ENCODE measurements around the gene MTG1. TPM values are rescaled to one million over a fixed set of nuclear protein-coding genes. Genes with fewer than 3 reads are reported as not detected.
A peak's percentile ranks its signal among the peaks of the same experiment; 100 is the strongest.

The MTG1 gene
- total RNA-seq, 2 donors from 2014 or later: 38.9 to 58.8 TPM

DNA sequence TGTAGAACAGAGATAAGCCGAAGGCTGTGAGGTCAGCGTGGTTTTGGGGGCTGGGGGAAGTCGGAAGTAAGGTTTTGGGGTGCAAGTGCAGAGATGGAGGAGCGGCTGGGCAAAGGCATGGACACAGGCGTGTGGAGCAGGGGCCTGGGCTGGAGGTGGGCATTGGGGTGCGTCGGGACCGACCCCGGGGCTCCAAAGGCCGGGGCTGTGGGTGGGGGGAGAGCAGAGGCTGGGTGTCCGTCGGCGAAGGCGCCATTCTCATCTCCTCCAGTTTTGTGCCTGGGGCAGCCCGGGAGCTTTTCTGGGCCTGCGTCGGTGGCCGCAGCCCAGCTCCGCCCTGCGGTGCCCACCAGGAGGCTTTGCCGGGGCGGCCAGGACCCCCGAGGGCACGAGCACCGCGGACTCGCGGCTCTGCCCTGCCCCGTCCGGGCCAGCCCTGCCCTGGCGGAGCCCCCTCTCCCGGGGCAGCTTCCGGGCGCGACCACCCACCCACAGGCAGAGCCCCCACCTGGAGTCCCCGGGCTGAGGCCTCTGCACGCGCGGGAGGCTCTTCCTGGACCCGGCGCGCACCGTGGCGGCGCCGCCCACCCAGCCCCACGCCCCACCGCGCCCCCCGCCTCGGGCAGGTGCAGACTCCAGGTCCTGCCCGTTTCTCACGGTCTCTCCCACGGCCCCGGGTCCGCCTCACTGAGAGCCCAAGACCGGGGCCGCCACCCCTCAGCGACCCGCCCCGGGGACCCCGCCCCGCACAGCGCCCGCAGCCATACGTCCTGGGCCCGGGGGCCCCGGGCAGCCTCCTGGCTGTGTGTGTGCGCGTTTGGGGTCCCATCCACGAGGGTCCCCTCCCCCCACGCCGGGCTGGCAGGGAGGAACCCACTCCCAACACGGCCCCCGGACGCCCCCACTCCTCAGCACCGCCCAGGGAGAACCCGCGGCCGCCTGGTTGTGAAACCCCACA is 52.1 kb downstream of the MTG1 start:
- H3K36me3 Mint-ChIP-seq (ENCODE audit: low read depth): peaks cover 6% of the 10 kb centered on the region
- no peaks in the 10 kb centered on the region for H3K27me3 Mint-ChIP-seq
- no peak for ATAC-seq (replicated peaks)
- peaks cover 20% of the 10 kb centered on the region for H3K9me3 Mint-ChIP-seq
- H3K27ac Mint-ChIP-seq: no peak overlapping the region
- peaks cover 24% of the 10 kb centered on the region for H3K4me1 Mint-ChIP-seq
- no peak overlapping the region for H3K4me3 Mint-ChIP-seq

DNA sequence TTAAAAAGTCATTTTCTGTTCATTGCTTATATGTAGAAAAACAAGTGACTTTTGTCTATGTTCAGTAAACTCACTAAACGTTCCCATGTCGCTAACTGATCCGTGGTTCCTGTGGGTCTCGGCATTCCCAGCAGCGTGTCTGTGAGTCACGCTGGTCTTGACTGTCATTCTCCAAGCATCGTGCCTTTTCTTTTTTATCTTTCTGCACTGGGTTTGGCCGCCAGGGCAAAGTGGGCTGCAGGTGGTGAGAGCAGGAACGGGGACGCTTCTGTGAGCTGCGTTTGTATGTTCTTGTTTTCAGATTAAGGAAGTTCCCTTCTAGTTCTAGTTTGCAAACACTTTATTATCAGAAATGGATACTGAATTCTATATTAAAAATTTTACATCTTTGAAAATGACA is 53.0 kb downstream of the MTG1 start:
- peaks cover 6% of the 10 kb centered on the region for H3K36me3 Mint-ChIP-seq (ENCODE audit: low read depth)
- no peak overlapping the region for H3K27ac Mint-ChIP-seq
- ATAC-seq (replicated peaks): no peak
- peaks cover 20% of the 10 kb centered on the region for H3K9me3 Mint-ChIP-seq
- no peak overlapping the region for H3K4me3 Mint-ChIP-seq
- no peaks in the 10 kb centered on the region for H3K27me3 Mint-ChIP-seq
- peaks cover 24% of the 10 kb centered on the region for H3K4me1 Mint-ChIP-seq

DNA sequence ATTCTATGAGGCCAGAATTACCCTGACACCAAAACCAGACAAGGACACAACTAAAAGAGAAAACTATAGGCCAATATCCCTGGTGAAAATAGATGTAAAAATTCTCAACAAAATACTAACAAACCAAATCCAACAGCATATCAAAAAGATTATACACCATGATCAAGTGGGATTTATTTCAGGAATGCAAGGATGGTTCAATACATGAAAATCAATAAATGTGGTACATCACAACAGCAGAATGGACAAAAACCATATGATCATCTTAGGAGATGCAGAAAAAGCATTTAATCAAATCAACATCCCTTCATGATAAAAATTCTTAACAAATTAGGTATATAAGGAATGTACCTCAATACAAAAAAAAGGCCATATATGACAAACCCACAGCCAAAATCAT is 54.2 kb downstream of the MTG1 start:
- H3K4me3 Mint-ChIP-seq: no peak overlapping the region
- H3K4me1 Mint-ChIP-seq: peaks cover 15% of the 10 kb centered on the region
- H3K27me3 Mint-ChIP-seq: no peaks in the 10 kb centered on the region
- H3K36me3 Mint-ChIP-seq (ENCODE audit: low read depth): peaks cover 6% of the 10 kb centered on the region
- ATAC-seq (replicated peaks): no peak
- no peak overlapping the region for H3K27ac Mint-ChIP-seq
- H3K9me3 Mint-ChIP-seq: peaks cover 20% of the 10 kb centered on the region

DNA sequence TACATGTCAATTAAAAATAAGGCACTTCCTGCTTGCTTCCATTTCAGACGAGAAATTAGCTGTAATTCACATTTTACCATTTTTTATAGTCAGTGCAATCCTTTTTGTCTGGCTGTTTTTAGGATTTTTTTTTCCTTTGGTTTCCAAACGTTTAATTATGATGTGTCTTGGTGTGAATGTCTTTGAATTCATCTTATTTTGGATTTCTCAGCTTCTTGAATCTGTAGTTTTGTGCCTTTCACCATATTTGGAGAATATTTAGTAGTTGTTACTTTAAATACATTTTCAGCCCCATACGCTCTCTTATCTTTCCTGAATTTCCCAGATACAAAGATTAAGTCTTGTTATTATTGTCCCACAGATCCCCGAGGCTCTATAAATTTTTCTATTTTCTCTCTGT is 57.4 kb downstream of the MTG1 start:
- Mint-ChIP-seq H3K4me1 (peaks cover 24% of the 10 kb centered on the region), H3K27me3 (no peaks in the 10 kb centered on the region), H3K27ac (no peak overlapping the region), H3K36me3 (ENCODE audit: low read depth) (peaks cover 6% of the 10 kb centered on the region), H3K4me3 (no peak overlapping the region), H3K9me3 (peaks cover 20% of the 10 kb centered on the region)
- no peak for ATAC-seq (replicated peaks)

- H3K36me3 Mint-ChIP-seq (ENCODE audit: low read depth): no peaks in the 10 kb centered on the region
- H3K9me3 Mint-ChIP-seq: peaks cover 13% of the 10 kb centered on the region
- H3K4me1 Mint-ChIP-seq: peaks cover 19% of the 10 kb centered on the region
- H3K27ac Mint-ChIP-seq: no peak overlapping the region
- no peak overlapping the region for H3K4me3 Mint-ChIP-seq
- H3K27me3 Mint-ChIP-seq: no peaks in the 10 kb centered on the region
- no peak for ATAC-seq (replicated peaks)
Measured at GRCh38 chr10:133452453-133452852, 58.5 kb downstream of the MTG1 start.

DNA sequence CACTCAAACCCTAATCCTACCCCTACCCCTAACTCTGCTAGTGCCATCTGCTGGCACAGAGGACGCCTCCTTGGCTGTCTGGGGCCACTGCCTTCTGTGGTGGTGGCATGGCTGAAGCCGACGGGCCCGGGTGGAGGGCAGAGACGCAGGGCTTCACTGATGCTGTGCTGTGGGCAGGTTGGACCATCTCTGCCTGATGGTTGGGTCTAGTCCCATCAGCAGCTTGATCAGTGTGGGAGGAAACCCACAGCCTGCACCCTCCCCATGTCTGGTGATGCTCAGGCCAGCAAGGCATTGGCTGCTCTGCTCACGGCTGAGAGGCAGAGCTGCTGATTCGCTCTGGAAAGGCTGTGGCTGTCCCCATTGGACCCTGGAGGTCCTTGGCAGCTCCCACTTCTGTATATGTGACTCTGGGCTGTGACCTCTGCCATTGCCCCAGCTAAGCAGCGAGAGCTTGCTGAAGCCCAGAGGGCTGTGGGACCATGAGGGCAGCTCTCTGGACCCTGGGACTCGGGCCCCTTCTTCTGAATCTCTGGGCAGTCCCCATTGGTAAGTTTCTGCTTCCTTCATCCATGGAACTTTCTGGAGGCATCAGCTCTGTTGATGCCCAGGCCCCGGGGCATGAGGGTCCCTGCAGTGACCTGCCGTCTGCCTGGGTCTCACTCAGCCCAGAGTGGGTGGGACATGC is 59.7 kb downstream of the MTG1 start, which contains the start of gene SCART1:
Gene SCART1, plus strand, starts transcription at position 430 of the 688 bp plus-strand sequence. Its CDS starts 53 bp downstream, at position 483.
- no peaks in the 10 kb centered on the region for H3K27me3 Mint-ChIP-seq
- H3K27ac Mint-ChIP-seq: no peak within 1 kb of the TSS
- H3K4me3 Mint-ChIP-seq: peak within 1 kb of the TSS; percentile 70
- no peaks in the 10 kb centered on the region for H3K36me3 Mint-ChIP-seq (ENCODE audit: low read depth)
- H3K9me3 Mint-ChIP-seq: peaks cover 7% of the 10 kb centered on the region
- peaks cover 19% of the 10 kb centered on the region for H3K4me1 Mint-ChIP-seq
- ATAC-seq (replicated peaks): peak; percentile 97

DNA sequence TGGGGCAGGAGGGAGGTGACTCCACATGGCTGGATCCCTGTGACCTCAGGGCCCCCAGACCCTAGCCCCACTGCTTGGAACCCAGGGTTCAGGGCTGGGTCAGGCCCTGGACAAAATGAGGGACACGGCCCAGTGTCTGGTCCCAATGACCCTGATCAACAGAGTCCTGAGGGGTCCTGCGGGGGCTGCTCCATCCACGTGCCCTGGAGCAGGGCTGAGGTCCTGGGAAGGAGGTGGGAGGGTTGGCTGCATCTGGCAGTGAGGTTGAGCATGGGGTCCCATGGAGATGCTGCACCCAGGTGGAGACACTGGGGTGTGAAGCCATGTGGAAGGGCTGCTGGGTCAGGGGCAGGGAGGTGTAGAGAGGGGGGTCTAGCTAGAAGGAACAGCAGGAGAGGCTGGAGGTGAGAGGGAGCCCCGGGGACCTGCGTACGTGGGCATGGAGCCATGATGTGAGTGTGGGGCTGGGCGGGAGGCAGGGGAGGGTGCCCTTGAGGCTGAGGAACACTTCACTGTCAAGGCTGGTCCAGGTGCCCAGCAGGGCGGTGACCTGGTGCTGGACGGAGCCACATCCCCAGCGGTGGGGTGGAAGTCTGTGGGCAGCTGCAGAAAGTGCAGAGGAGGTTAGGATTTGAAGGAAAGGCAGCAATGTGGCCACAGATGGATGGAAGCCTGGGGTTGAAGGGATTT is 60.4 kb downstream of the MTG1 start:
- Mint-ChIP-seq H3K27ac (no peak overlapping the region), H3K4me1 (peaks cover 16% of the 10 kb centered on the region), H3K36me3 (ENCODE audit: low read depth) (no peaks in the 10 kb centered on the region), H3K27me3 (no peaks in the 10 kb centered on the region), H3K9me3 (peaks cover 3% of the 10 kb centered on the region), H3K4me3 (peak overlapping the region; percentile 70)
- ATAC-seq (replicated peaks): no peak

GRCh38 chr10:133455196-133455595 is 61.2 kb downstream of the MTG1 start:
- Mint-ChIP-seq H3K4me3 (peak overlapping the region; percentile 70), H3K4me1 (peaks cover 14% of the 10 kb centered on the region), H3K27ac (peak overlapping the region; percentile 56), H3K27me3 (no peaks in the 10 kb centered on the region), H3K36me3 (ENCODE audit: low read depth) (peaks cover 2% of the 10 kb centered on the region), H3K9me3 (no peaks in the 10 kb centered on the region)
- no peak for ATAC-seq (replicated peaks)

- no peak for ATAC-seq (replicated peaks)
- peak overlapping the region; percentile 56 for H3K27ac Mint-ChIP-seq
- peaks cover 14% of the 10 kb centered on the region for H3K4me1 Mint-ChIP-seq
- H3K9me3 Mint-ChIP-seq: no peaks in the 10 kb centered on the region
- H3K36me3 Mint-ChIP-seq (ENCODE audit: low read depth): peaks cover 6% of the 10 kb centered on the region
- no peaks in the 10 kb centered on the region for H3K27me3 Mint-ChIP-seq
- peak overlapping the region; percentile 70 for H3K4me3 Mint-ChIP-seq
Measured at GRCh38 chr10:133455611-133456031, 61.7 kb downstream of the MTG1 start.

DNA sequence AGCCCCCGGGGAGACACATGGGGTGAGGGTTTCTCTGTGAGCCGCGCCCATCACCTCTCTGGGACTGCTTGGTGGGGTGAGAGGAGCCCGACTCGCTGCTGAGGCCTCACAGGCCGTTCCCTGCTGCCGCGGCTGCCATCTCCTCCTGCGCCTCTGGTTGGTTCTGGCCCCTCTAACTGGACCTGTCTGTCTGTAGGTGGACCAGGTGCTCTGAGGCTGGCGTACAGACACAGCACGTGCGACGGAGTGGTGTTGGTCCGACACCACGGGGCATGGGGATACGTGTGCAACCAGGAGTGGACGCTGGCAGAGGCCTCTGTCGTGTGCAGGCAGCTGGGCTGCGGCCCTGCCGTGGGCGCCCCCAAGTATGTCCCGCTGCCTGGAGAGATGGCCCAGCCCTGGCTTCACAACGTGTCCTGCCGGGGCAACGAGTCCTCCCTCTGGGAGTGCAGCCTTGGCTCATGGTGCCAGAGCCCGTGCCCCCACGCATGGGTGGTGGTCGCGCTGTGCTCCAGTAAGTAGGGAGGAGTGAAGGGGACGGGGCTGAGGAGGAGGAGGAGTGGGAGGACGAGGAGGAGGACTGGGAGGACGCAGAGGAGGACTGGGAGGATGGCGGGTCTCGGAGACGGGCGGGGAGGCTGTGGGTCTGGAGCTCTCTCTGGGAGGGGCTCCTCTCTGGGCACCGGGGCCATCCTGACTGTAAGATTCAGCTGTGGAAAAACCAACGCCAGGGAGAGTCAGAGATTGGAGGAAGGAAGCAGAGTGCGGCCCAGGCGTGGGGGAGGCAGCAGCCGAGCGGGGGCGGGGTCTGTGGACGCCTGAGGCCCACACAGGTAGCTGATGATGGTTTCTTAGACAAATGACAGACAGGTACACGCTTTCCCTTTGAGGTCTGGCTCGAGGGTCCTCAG is 62.3 kb downstream of the MTG1 start:
- H3K4me3 Mint-ChIP-seq: peak overlapping the region; percentile 70

DNA sequence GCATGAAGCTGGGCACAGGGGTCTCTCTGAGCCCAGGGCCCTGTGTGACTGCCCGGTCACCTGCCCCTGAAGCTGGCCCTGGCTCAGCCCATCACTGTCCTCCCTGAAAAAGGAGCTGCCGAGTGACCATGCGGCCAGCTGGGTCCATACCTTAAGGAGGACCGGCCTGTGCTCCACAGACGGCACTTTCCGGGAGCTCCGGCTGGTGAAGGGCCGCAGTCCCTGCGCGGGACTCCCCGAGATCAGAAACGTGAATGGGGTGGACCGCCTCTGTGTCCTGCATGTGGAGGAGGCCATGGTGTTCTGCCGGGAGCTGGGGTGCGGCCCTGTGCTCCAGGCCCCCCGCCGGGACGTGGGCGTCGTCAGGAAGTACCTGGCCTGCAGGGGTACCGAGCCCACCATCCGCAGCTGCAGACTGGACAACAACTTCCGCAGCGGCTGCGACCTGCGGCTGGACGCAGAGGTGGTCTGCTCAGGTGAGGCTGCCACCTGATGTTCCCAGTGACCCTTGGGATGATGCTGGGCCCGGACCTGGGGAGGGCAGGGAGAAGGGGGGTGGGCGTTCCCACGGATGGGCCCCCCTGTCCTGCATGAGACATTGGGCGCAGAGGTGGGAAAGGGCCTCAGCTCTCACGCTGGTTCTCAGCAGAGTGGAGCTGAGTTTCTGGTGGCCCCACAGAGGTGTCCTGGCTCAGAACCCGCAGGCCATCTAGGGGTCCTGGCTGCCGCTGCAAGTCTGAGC is 63.3 kb downstream of the MTG1 start:
- Mint-ChIP-seq H3K4me3 (no peak overlapping the region), H3K36me3 (ENCODE audit: low read depth) (peaks cover 9% of the 10 kb centered on the region), H3K27ac (no peak overlapping the region), H3K4me1 (peaks cover 14% of the 10 kb centered on the region), H3K9me3 (no peaks in the 10 kb centered on the region), H3K27me3 (no peaks in the 10 kb centered on the region)
- ATAC-seq (replicated peaks): no peak

More for the DNA sequence above, 62.3 kb downstream of the MTG1 start:
- H3K27me3 Mint-ChIP-seq: no peaks in the 10 kb centered on the region
- H3K27ac Mint-ChIP-seq: peak overlapping the region; percentile 56
- H3K4me1 Mint-ChIP-seq: peaks cover 14% of the 10 kb centered on the region
- peaks cover 9% of the 10 kb centered on the region for H3K36me3 Mint-ChIP-seq (ENCODE audit: low read depth)
- no peak for ATAC-seq (replicated peaks)
- no peaks in the 10 kb centered on the region for H3K9me3 Mint-ChIP-seq

DNA sequence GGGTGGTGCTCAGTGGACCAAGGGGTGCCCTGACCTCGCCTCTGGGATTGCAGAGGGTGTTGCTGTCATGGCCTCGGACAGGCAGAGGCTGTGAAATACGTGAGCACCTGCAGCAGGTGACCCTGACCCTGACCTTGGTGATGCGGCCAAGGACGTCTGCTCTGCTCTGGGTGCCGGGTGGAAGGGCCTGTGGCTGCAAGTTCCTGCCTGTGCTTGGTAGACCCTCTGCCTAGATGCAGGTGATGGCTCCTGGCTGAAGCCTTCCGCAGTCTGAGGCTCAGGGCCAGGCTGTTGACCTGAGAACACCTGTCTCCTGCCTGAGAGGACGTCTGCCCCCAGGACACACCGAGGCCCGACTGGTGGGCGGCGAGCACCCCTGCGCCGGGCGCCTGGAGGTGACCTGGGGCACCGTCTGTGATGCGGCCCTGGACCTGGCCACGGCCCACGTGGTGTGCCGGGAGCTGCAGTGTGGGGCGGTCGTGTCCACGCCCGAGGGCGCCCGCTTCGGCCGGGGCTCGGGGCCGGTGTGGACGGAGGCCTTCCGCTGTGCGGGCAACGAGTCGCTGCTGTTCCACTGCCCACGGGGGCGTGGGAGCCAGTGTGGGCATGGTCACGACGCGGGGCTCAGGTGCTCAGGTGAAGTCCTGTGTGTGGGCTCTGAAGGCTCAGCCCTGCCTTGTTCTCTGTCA is 64.2 kb downstream of the MTG1 start:
- Mint-ChIP-seq H3K27me3 (no peaks in the 10 kb centered on the region), H3K36me3 (ENCODE audit: low read depth) (peaks cover 10% of the 10 kb centered on the region), H3K4me3 (no peak overlapping the region), H3K27ac (no peak overlapping the region), H3K4me1 (peaks cover 11% of the 10 kb centered on the region), H3K9me3 (no peaks in the 10 kb centered on the region)
- no peak for ATAC-seq (replicated peaks)
